HAP-1 (cell line): ENCODE results near the gene DDX43.
"Not testable (repeated sequence)": the region's sequence is repeated elsewhere in the genome, so short reads cannot be mapped to it uniquely, and the experiment has no call there.

Source experiments
- DNase-seq, 2 experiments: peaks; one replicate each; pipeline ENCODE4 v3.0.0-alpha.2; 2016 to 2020; ENCODE audit warnings: low spot score in 2 of 2
- H3K27me3 ChIP-seq: fragments of 250-450 bp; sonication (Bioruptor Pico); 2 replicates; pipeline ENCODE4 v1.5.1; 2020; ENCODE audit warnings: low read depth, mild to moderate bottlenecking, moderate library complexity
- H3K36me3 ChIP-seq: fragments of 250-450 bp; sonication (Bioruptor Pico); replicated peaks from 2 replicates; pipeline ENCODE4 v1.5.1; 2020; ENCODE audit warnings: mild to moderate bottlenecking
- H3K4me1 ChIP-seq: fragments of 250-450 bp; sonication (Bioruptor Pico); 2 replicates; pipeline ENCODE4 v1.5.1; 2020; ENCODE audit warnings: mild to moderate bottlenecking
- H3K4me3 ChIP-seq: fragments of 250-450 bp; sonication (Bioruptor Pico); 2 replicates; pipeline ENCODE4 v1.5.1; 2020; ENCODE audit warnings: mild to moderate bottlenecking, moderate library complexity
- H3K9me3 ChIP-seq: fragments of 250-450 bp; sonication (Bioruptor Pico); 2 replicates; pipeline ENCODE4 v1.5.1; 2020; ENCODE audit warnings: mild to moderate bottlenecking, moderate library complexity
- in situ Hi-C: fragments of 300-500 bp; cut with MboI; formaldehyde crosslinking; loops from 3 replicates; pipeline ENCODE4 v1.14.3; 2020; ENCODE audit warnings: low sequenced_read_pairs, inconsistent platforms, mixed read lengths

The DDX43 gene

DNA sequence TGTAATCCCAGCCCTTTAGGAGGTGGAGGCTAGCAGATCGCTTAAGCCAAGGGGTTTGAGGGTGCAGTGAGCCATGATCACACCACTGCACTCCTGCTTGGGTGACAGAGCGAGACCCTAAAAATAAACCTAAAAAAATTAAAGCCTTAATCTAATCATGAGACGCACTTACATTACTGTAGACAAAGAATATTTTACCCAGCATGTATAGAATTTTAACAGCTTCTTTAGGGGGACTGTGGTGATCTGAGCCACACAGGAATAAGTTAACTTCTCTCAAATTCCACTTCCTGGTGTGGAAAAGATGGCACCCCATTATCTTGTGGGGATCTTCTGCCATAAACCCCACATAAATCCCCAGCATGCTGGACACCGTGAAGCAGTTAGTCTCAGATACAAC, 22.6 kb upstream of the DDX43 start:
- Histone ChIP-seq H3K9me3 (no peaks in the 10 kb centered on the region), H3K4me3 (no peak overlapping the region), H3K27me3 (peaks cover 31% of the 10 kb centered on the region), H3K36me3 (no peaks in the 10 kb centered on the region), H3K4me1 (no peaks in the 10 kb centered on the region)
- in situ Hi-C loops, result no loop called here
- DNase-seq, result no peak

DNA sequence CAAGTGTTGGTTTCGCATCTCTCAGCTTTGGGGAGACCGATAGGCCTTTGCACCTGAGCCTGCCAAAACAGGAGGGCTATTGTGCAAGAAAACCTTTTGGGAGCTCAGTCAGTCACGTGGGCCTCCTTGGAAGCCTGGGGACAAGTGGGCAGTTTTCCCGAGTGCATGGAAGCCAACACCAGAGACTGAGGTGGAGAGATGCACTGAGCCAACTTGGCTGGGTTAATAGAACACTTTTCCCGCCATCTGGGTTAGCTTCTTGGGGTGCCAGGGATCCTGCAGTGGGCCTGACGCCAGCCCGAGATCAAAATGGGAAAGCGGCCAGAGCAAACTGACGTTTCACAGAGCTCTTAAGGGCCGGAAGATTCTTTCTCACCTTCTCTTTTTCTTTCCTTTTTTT, 22.1 kb upstream of the DDX43 start:
- no peak overlapping the region for H3K4me3 ChIP-seq
- H3K36me3 ChIP-seq, result no peaks in the 10 kb centered on the region
- peaks cover 30% of the 10 kb centered on the region for H3K27me3 ChIP-seq
- H3K4me1 ChIP-seq, result no peaks in the 10 kb centered on the region
- no peak for DNase-seq
- in situ Hi-C loops, result no loop called here
- no peaks in the 10 kb centered on the region for H3K9me3 ChIP-seq

DNA sequence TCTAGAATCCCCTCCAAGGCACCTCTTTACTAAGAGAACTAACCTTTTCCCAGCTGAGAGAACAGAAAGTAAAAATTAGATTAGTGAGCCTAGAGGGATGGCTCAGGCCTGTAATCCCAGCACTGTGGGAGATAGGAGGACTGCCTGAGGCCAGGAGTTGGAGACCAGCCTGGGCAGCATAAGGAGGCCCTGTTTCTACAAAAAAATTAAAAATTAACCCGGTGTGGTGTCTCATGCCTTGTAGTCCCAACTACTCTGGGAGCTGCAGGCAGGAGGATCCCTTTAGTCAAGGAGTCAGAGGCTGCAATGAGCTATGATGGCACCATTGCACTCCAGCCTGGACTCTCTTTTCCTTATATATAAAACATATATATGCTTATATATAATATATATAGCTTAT, 19.4 kb upstream of the DDX43 start:
- Histone ChIP-seq H3K9me3 (no peaks in the 10 kb centered on the region), H3K4me3 (no peak overlapping the region), H3K4me1 (no peaks in the 10 kb centered on the region), H3K36me3 (no peaks in the 10 kb centered on the region), H3K27me3 (0 out of 2 replicates have a peak, but pooled peaks cover 4% of the 10 kb centered on the region)
- DNase-seq, result no peak
- in situ Hi-C loops, result no loop called here

DNA sequence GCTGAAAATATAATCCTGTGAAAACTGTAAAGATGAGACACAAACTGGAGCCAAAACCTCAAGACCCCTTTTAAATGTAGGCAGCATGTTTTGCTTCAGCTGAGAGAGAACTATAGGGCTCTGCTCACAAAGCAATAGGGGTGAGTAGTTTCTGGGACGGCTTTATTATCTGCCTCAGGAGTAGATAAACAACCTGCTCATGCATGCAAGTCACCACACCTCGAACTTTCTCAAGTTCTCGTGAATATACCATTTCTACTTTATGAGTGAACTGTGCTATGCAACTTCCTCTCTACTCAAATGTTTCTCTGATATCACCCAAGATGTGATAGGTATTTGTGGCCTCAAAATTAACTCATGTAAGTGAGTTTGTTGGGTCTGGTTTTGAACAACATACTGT, 17.4 kb upstream of the DDX43 start:
- DNase-seq, result no peak
- no peaks in the 10 kb centered on the region for H3K36me3 ChIP-seq
- no peak overlapping the region for H3K4me3 ChIP-seq
- no peaks in the 10 kb centered on the region for H3K27me3 ChIP-seq
- no peaks in the 10 kb centered on the region for H3K9me3 ChIP-seq
- H3K4me1 ChIP-seq, result no peaks in the 10 kb centered on the region
- in situ Hi-C loops, result no loop called here

DNA sequence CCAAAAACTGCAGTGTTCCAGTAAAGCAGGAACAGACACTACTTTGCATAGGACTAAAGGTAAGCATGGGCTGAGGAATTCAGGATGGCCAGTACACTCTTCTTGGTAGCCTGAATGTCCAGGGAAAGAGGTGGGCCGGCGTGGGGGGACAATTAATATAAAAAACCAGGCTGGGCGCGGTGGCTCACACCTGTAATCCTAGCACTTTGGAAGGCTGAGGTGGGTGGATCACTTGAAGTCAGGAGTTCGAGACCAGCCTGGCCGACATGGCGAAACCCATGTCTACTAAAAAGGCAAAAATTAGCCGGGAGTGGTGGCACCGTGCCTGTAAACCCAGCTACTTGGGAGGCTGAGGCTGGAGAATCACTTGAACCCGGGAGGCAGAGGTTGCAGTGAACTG, 13.1 kb upstream of the DDX43 start:
- H3K4me3 ChIP-seq, DNase-seq, H3K36me3 ChIP-seq, H3K27me3 ChIP-seq, H3K9me3 ChIP-seq, H3K4me1 ChIP-seq, in situ Hi-C loops: not testable (repeated sequence)

DNA sequence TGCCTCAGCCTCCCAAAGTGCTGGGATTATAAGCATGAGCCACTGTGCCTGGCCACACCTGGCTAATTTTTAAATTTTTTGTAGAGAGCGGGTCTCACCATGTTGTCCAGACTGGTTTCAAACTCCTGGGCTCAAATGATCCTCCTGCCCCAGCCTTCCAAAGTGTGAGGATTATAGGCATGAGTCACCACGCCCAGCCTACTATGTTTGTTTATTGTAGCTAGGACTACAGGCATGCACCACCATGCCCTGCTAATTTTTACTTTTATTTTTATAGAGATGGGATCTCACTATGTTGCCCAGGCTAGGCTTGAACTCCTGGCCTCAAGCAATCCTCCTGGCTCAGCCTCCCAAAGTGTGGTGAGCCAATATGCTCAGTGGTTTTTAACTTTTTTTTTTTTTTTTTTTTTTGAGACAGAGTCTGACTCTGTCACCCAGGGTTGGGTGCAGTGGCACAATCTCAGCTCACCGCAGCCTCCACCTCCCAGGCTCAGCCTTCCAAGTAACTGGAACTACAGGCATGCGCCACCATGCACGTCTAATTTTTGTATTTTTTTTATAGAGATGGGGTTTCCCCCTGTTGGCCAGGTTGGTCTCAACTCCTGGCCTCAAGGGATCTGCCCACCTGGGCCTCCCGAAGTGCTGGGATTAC, 12.0 kb upstream of the DDX43 start:
- H3K4me1 ChIP-seq, result no peaks in the 10 kb centered on the region
- H3K27me3 ChIP-seq, result no peaks in the 10 kb centered on the region
- in situ Hi-C loops, result no loop called here
- no peaks in the 10 kb centered on the region for H3K9me3 ChIP-seq
- no peak overlapping the region for H3K4me3 ChIP-seq
- H3K36me3 ChIP-seq, result no peaks in the 10 kb centered on the region
- DNase-seq, result no peak

DNA sequence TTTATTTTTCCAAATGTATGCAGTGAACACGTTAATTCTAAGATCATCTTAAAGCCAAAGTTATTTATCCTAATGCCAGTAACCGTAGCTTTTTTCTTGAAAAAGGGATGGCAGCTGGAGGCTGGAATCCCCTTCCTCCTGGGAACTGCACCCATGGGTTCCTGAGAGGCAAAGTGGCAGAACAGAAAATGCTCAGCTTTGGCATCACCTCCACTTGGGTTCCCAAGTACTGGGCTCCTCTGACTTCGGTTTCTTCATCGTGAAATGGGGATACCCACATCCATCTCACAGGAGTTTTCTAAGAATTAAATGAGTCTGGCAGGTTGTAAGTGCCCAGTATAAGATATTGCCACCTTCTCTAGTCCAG, 6.2 kb upstream of the DDX43 start:
- no peak for DNase-seq
- Histone ChIP-seq H3K27me3 (no peaks in the 10 kb centered on the region; the same call in 1 of the 2 replicates), H3K4me1 (peaks cover 7% of the 10 kb centered on the region), H3K36me3 (no peaks in the 10 kb centered on the region), H3K4me3 (peak overlapping the region; percentile 34), H3K9me3 (no peaks in the 10 kb centered on the region)
- in situ Hi-C loops, result no loop called here

DNA sequence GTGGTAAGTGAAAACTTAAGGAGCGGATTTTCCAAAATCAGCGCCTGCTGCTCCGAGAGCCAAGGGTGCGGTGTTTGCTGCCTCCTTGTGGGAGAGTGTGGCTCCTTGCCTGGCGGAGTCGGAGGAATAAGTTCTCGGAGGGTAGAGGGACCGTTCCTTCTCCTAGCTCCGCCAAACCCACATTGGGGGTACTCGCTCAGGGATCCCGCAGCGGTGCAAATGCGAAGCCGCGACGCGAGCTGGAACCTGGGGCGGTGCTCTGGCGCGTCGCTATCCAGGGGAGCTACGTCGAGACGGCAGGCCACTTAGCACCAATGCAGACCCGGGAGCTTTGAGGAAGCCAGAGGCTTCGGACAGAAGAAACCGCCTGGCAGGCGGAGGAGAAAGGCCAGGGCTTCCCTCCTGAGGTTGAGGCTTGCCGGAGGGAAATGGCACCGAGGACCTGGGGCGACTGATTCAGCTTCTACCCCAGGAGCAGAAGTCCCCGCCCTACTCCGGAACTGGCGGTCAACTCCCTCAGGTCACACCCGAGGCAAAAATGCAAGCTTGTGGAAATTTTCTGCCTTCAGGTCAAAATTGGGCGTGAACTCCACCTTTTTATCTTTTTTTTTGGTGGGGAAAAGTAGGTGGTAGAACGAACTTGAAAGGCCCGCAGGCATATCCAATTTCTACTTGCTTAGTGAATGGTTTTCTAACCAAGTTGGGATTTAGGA, 5.7 kb upstream of the DDX43 start:
- H3K4me1 ChIP-seq, result peaks cover 7% of the 10 kb centered on the region
- peak; percentile 75 to 77 for DNase-seq
- H3K4me3 ChIP-seq, result peak overlapping the region; percentile 34
- no peaks in the 10 kb centered on the region; the same call in 1 of the 2 replicates for H3K27me3 ChIP-seq
- in situ Hi-C loops, result no loop called here
- H3K9me3 ChIP-seq, result no peaks in the 10 kb centered on the region
- H3K36me3 ChIP-seq, result no peaks in the 10 kb centered on the region

DNA sequence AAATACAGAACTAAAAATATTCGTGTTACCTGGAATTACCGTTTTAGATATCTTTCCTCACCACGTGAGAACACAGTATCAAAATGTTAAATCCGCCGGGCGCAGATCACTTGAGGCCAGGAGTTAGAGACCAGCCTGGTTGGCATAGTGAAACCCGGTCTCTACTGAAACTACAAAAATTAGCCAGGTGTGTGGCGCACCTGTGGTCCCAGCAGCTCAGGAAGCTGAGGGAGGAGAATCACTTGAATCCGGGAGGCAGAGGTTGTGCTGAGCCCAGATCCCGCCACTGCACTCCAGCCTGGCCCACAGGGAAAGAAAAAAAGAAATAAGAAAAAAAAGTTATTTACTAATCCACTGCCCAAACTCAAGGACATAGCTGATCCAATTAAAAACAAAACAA, 4.8 kb upstream of the DDX43 start:
- in situ Hi-C loops, result no loop called here
- H3K4me1 ChIP-seq, result peaks cover 7% of the 10 kb centered on the region
- no peak for DNase-seq
- no peak overlapping the region for H3K4me3 ChIP-seq
- H3K9me3 ChIP-seq, result no peaks in the 10 kb centered on the region
- no peaks in the 10 kb centered on the region; the same call in 1 of the 2 replicates for H3K27me3 ChIP-seq
- H3K36me3 ChIP-seq, result no peaks in the 10 kb centered on the region

DNA sequence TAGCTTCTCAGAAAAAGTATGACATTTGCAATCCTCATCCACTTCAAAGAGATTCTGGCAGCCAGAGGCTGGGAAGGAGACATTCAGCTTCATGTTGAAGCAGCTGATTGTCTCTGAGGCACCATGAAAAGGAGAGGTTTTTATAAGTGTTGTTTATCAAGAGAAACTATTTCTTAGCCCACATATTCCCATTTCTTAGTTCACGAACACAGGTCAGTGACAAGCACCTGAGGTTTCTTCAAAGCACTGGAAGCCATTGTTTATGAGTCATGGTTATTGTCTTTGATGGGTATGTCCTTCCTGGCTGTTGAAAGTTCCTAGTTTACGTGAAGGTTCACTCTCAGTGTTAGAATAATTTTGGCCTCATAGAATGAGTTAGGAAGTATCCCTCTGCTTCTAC, 3.0 kb upstream of the DDX43 start:
- in situ Hi-C loops, result no loop called here
- H3K36me3 ChIP-seq, result no peaks in the 10 kb centered on the region
- no peak overlapping the region for H3K4me3 ChIP-seq
- peaks cover 7% of the 10 kb centered on the region for H3K4me1 ChIP-seq
- no peaks in the 10 kb centered on the region for H3K9me3 ChIP-seq
- peaks cover 5% of the 10 kb centered on the region for H3K27me3 ChIP-seq
- no peak for DNase-seq

DNA sequence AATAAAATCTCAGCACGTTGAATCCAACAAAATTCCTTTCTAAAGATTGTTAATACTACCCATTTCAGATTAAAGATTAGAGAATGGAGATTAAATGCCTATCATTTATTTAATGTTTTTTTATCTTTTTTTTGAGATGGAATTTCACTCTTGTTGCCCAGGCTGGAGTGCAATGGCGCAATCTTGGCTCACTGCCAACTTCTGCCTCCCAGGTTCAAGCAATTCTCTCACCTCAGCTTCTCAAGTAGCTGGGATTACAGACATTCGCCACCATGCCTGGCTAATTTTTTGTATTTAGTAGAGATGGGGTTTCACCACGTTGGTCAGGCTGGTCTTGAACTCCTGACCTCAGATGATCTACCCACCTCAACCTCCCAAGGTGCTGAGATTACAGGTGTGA, 2.4 kb upstream of the DDX43 start:
- DNase-seq, result not testable (repeated sequence)

DNA sequence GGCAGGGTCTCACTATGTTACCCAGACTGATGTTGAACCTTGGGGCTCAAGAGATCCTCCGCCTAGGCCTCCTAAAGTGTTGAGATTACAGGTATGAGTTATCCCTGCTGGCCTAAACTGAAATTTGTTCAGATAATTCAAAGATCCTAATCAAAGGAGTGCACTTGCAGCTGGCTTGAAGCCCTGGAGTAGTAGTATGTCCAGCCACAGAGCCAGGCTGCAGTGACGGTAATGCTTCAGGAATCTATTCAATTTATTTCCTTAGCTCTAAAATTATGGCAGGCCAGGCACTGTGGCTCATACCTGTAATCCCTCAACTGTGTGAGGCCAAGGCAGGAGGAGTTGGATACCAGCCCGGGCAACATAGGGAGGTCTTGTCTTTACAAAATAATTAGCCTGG, 1.4 kb upstream of the DDX43 start:
- H3K9me3 ChIP-seq, result no peaks in the 10 kb centered on the region
- no peak overlapping the region for H3K4me3 ChIP-seq
- no peak for DNase-seq
- peaks cover 5% of the 10 kb centered on the region for H3K27me3 ChIP-seq
- in situ Hi-C loops, result no loop called here
- H3K4me1 ChIP-seq, result peaks cover 7% of the 10 kb centered on the region
- H3K36me3 ChIP-seq, result no peaks in the 10 kb centered on the region

More for the DNA sequence above, 2.4 kb upstream of the DDX43 start:
- H3K4me3 ChIP-seq, H3K4me1 ChIP-seq, H3K9me3 ChIP-seq, in situ Hi-C loops, H3K36me3 ChIP-seq, H3K27me3 ChIP-seq: not testable (repeated sequence)

DNA sequence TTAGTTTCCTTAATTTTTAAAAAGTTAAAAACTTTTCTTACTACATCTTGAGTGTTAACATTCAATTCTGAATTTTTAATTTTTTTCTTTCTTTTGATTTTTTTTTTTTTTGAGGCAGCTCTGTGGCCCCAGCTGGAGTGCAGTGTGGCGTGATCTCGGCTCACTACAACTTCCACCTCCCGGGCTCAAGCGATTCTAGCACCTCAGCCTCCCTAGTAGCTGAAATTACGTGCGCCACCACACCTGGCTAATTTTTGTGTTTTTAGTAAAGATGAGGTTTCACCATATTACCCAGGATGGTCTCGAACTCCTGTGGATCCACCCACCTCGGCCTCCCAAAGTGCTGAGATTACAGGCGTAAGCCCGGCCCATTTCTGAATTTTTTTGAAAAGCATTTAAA, 1.2 kb downstream of the DDX43 start:
- Histone ChIP-seq H3K27me3 (peaks cover 5% of the 10 kb centered on the region), H3K9me3 (no peaks in the 10 kb centered on the region), H3K36me3 (no peaks in the 10 kb centered on the region), H3K4me1 (no peaks in the 10 kb centered on the region), H3K4me3 (no peak overlapping the region)
- DNase-seq, result no peak
- in situ Hi-C loops, result no loop called here

DNA sequence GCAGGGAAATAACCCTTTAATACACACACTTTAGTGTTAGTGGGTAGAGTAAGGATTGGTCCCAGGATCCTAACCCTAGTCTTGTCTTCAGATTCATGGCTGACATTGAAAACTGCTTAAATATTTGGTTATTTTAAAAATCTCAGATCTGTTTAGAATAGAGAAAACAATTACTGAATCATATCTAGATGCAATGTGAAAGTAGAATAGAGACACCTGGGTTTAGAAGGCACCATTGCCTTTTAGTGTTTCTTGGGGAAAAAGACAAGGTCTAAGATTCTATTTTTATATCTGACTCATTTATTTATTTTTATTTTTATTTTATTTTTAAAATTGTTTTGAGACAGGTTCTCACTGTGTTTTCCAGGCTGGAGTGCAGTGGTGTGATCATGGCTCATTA, 6.0 kb downstream of the DDX43 start:
- H3K27me3 ChIP-seq, result peaks cover 8% of the 10 kb centered on the region; the same call in 1 of the 2 replicates
- no peaks in the 10 kb centered on the region for H3K36me3 ChIP-seq
- no peaks in the 10 kb centered on the region for H3K9me3 ChIP-seq
- H3K4me1 ChIP-seq, result no peaks in the 10 kb centered on the region
- in situ Hi-C loops, result no loop called here
- H3K4me3 ChIP-seq, result no peak overlapping the region
- no peak for DNase-seq
